Measurements from ENCODE around the gene CAPN2.

- TF ChIP-seq, protein P1, sequence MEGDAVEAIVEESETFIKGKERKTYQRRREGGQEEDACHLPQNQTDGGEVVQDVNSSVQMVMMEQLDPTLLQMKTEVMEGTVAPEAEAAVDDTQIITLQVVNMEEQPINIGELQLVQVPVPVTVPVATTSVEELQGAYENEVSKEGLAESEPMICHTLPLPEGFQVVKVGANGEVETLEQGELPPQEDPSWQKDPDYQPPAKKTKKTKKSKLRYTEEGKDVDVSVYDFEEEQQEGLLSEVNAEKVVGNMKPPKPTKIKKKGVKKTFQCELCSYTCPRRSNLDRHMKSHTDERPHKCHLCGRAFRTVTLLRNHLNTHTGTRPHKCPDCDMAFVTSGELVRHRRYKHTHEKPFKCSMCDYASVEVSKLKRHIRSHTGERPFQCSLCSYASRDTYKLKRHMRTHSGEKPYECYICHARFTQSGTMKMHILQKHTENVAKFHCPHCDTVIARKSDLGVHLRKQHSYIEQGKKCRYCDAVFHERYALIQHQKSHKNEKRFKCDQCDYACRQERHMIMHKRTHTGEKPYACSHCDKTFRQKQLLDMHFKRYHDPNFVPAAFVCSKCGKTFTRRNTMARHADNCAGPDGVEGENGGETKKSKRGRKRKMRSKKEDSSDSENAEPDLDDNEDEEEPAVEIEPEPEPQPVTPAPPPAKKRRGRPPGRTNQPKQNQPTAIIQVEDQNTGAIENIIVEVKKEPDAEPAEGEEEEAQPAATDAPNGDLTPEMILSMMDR (IDR thresholded peaks at IDR 0.05) = no peak
- TF ChIP-seq POLR2A (IDR thresholded peaks at IDR 0.05) = no peak
Measured at GRCh38 chr1:223727541-223727940, 15.2 kb downstream of the CAPN2 start.
